Ascending aorta (tissue), 2 donors: ENCODE data around the gene TIPRL. TPM values are rescaled to one million over a fixed set of nuclear protein-coding genes. Genes with fewer than 3 reads are reported as not detected.
A peak's percentile ranks its signal among the peaks of the same experiment; 100 is the strongest.
"Not testable (repeated sequence)": the region's sequence is repeated elsewhere in the genome, so short reads cannot be mapped to it uniquely, and the experiment has no call there.

Source experiments
- DNase-seq, 2 donors: peaks; one replicate each; pipeline ENCODE4 v3.0.0-alpha.2; 2019; ENCODE audit warnings: low spot score in 2 of 2
- H3K27ac ChIP-seq, 2 donors: fragments of 200-600 bp; sonication (generic); one replicate each; pipeline ENCODE4 v1.5.1; 2016 to 2017; ENCODE audit warnings: mild to moderate bottlenecking in 1 of 2
- H3K27me3 ChIP-seq: fragments of 200-600 bp; sonication (generic); one replicate; pipeline ENCODE4 v1.5.1; 2017
- H3K36me3 ChIP-seq, 2 donors: fragments of 200-600 bp; sonication (generic); one replicate each; pipeline ENCODE4 v1.5.1; 2016
- H3K4me1 ChIP-seq, 2 donors: fragments of 200-600 bp; sonication (generic); one replicate each; pipeline ENCODE4 v1.5.1; 2016 to 2017; ENCODE audit warnings: mild to moderate bottlenecking in 1 of 2
- H3K4me3 ChIP-seq, 2 donors: fragments of 200-600 bp; sonication (generic); one replicate each; pipeline ENCODE4 v1.5.1; 2016 to 2017; ENCODE audit warnings: mild to moderate bottlenecking in 1 of 2
- H3K9me3 ChIP-seq, 2 donors: fragments of 200-600 bp; sonication (generic); one replicate each; pipeline ENCODE4 v1.5.1; 2016
- CTCF ChIP-seq, 3 experiments: fragments of 200-600 bp in 2 of 3; fragments of 450-650 bp in 1 of 3; sonication (generic) in 2 of 3; IDR thresholded peaks; one replicate each; pipeline ENCODE4 v1.5.1; 2016 to 2019; ENCODE audit warnings: antibody characterized with exemption in 3 of 3, mild to moderate bottlenecking in 1 of 3, moderate library complexity in 1 of 3
- intact Hi-C: fragments of 100-400 bp; cut with DNase I; formaldehyde crosslinking; loops from one replicate; pipeline ENCODE4 v1.15.1; 2023
- total RNA-seq: library from RNA; depleted of rRNA; stranded (reverse); fragments of >200 nt; gene quantifications from one replicate; pipeline ENCODE4 v1.1.0, GENCODE V29; 2016

TIPRL gene
- total RNA-seq, 1 donor from 2014 or later: 2.7 TPM

- Histone ChIP-seq H3K36me3 (peaks cover 3 to 5% of the 10 kb centered on the region in 2 donors), H3K27ac (no peak overlapping the region), H3K4me1 (no peaks in the 10 kb centered on the region), H3K9me3 (peaks cover 0 to 3% of the 10 kb centered on the region in 2 donors), H3K4me3 (no peak overlapping the region), H3K27me3 (no peaks in the 10 kb centered on the region)
- no peak for TF ChIP-seq CTCF (IDR thresholded peaks at IDR 0.05)
- intact Hi-C loops: no loop called here
- DNase-seq: no peak
Measured at GRCh38 chr1:168206111-168206510, 27.3 kb downstream of the TIPRL start.

- intact Hi-C loops, H3K4me1 ChIP-seq, H3K4me3 ChIP-seq, H3K27me3 ChIP-seq, H3K27ac ChIP-seq, DNase-seq, H3K36me3 ChIP-seq: not testable (repeated sequence)
- peaks cover 0 to 11% of the 10 kb centered on the region in 2 donors for H3K9me3 ChIP-seq
Measured at GRCh38 chr1:168207673-168208072, 28.9 kb downstream of the TIPRL start.

GRCh38 chr1:168210312-168210711, 31.6 kb downstream of the TIPRL start:
- intact Hi-C loops: no loop called here
- peaks cover 0 to 15% of the 10 kb centered on the region in 2 donors for H3K9me3 ChIP-seq
- H3K36me3 ChIP-seq: no peaks in the 10 kb centered on the region
- no peak for TF ChIP-seq CTCF (IDR thresholded peaks at IDR 0.05)
- no peak overlapping the region for H3K27ac ChIP-seq
- H3K4me1 ChIP-seq: no peaks in the 10 kb centered on the region
- no peak for DNase-seq
- H3K27me3 ChIP-seq: no peaks in the 10 kb centered on the region
- H3K4me3 ChIP-seq: no peak overlapping the region

- H3K9me3 ChIP-seq: peaks cover 0 to 15% of the 10 kb centered on the region in 2 donors
- H3K27ac ChIP-seq: no peak overlapping the region
- H3K4me1 ChIP-seq: peaks cover 0 to 2% of the 10 kb centered on the region in 2 donors
- intact Hi-C loops: no loop called here
- no peak for DNase-seq
- no peak for TF ChIP-seq CTCF (IDR thresholded peaks at IDR 0.05)
- H3K4me3 ChIP-seq: no peak overlapping the region
- no peaks in the 10 kb centered on the region for H3K36me3 ChIP-seq
- H3K27me3 ChIP-seq: no peaks in the 10 kb centered on the region
Measured at GRCh38 chr1:168213349-168213748, 34.6 kb downstream of the TIPRL start.

GRCh38 chr1:168216171-168216570, 37.4 kb downstream of the TIPRL start:
- Histone ChIP-seq H3K4me3 (no peak overlapping the region), H3K9me3 (peaks cover 0 to 11% of the 10 kb centered on the region in 2 donors), H3K27me3 (no peaks in the 10 kb centered on the region), H3K27ac (peak overlapping the region in 1 of 2 donors; percentile 26), H3K36me3 (no peaks in the 10 kb centered on the region), H3K4me1 (peaks cover 0 to 2% of the 10 kb centered on the region in 2 donors)
- TF ChIP-seq CTCF (IDR thresholded peaks at IDR 0.05): no peak
- DNase-seq: no peak
- intact Hi-C loops: no loop called here

- H3K4me3 ChIP-seq: no peak overlapping the region
- H3K9me3 ChIP-seq: peaks cover 0 to 4% of the 10 kb centered on the region in 2 donors
- H3K27ac ChIP-seq: no peak overlapping the region
- no peaks in the 10 kb centered on the region for H3K36me3 ChIP-seq
- no peaks in the 10 kb centered on the region for H3K27me3 ChIP-seq
- TF ChIP-seq CTCF (IDR thresholded peaks at IDR 0.05): no peak
- H3K4me1 ChIP-seq: peaks cover 0 to 2% of the 10 kb centered on the region in 2 donors
- DNase-seq: no peak
- intact Hi-C loops: no loop called here
Measured at GRCh38 chr1:168217664-168218063, 38.9 kb downstream of the TIPRL start.
